Gastrocnemius medialis (tissue), 4 donors: ENCODE results near the gene ABCB4. TPM values are rescaled to one million over a fixed set of nuclear protein-coding genes. Genes with fewer than 3 reads are reported as not detected.

Experiments
- ATAC-seq, 2 donors: fragments of 150-250 bp; one replicate each; pipeline ENCODE4 v1.9.1; 2016
- DNase-seq, 2 donors: peaks; one replicate each; pipeline ENCODE4 v3.0.0-alpha.2; 2019
- H3K27ac ChIP-seq, 4 donors: fragments of 200-600 bp; sonication (generic); 1 replicate in 1 of 4; 2 replicates in 3 of 4; pipeline ENCODE4 v1.5.1; 2016 to 2018; ENCODE audit warnings: mild to moderate bottlenecking in 2 of 4, moderate library complexity in 1 of 4
- H3K27me3 ChIP-seq, 3 donors: fragments of 200-600 bp; sonication (generic) in 2 of 3; 1 replicate in 1 of 3; 2 replicates in 2 of 3; pipeline versions ENCODE4 v1.5.1 to v1.6.0; 2016 to 2019; ENCODE audit warnings: mild to moderate bottlenecking in 1 of 3, moderate library complexity in 1 of 3
- H3K36me3 ChIP-seq, 2 donors: fragments of 200-600 bp; sonication (generic) in 1 of 2; one replicate each; pipeline ENCODE4 v1.5.1; 2017 to 2018
- H3K4me1 ChIP-seq, 2 donors: fragments of 200-600 bp; sonication (generic) in 1 of 2; one replicate each; pipeline ENCODE4 v1.5.1; 2016 to 2017; ENCODE audit warnings: mild to moderate bottlenecking in 2 of 2
- H3K4me3 ChIP-seq, 4 donors: fragments of 200-600 bp; sonication (generic) in 3 of 4; 1 replicate in 1 of 4; 2 replicates in 3 of 4; pipeline ENCODE4 v1.5.1; 2016 to 2019; ENCODE audit warnings: mild to moderate bottlenecking in 2 of 4
- H3K9me3 ChIP-seq, 3 donors: fragments of 200-600 bp; sonication (generic) in 2 of 3; 1 replicate in 1 of 3; 2 replicates in 2 of 3; pipeline ENCODE4 v1.5.1; 2016 to 2019
- POLR2A ChIP-seq, 2 donors: fragments of 450-650 bp; IDR thresholded peaks; one replicate each; pipeline ENCODE4 v1.6.1; 2017; ENCODE audit warnings: antibody characterized with exemption in 2 of 2, mild to moderate bottlenecking in 2 of 2, moderate library complexity in 2 of 2
- in situ Hi-C, 4 donors: fragments of 200-750 bp; cut with MboI; loops; one replicate each; pipeline versions ENCODE4 v1.15.0 to v1.8.0; 2017; ENCODE audit warnings: low sequenced_read_pairs in 4 of 4
- intact Hi-C: fragments of 100-400 bp; cut with DNase I; formaldehyde crosslinking; loops from one replicate; pipeline ENCODE4 v1.15.1; 2023; ENCODE audit warnings: low total_unique reads
- total RNA-seq, 4 donors: library from RNA; depleted of rRNA; stranded (reverse); fragments of >200 nt; gene quantifications; one replicate each; pipeline versions ENCODE4 v1.1.0 to v1.2.3, GENCODE V29; 2016
- TF ChIP-seq, protein P1 (sequence below), 5 experiments: fragments of 450-650 bp in 3 of 5; fragments of 200-600 bp in 2 of 5; sonication (generic) in 2 of 5; IDR thresholded peaks in 4 of 5; conservative IDR thresholded peaks in 1 of 5; 1 replicate in 4 of 5; 2 replicates in 1 of 5; pipeline ENCODE4 v1.5.1; 2016 to 2019; ENCODE audit warnings: antibody characterized with exemption in 5 of 5, mild to moderate bottlenecking in 3 of 5, moderate library complexity in 3 of 5

Gene ABCB4
- total RNA-seq, 4 donors from 2014 or later = 0.61 to 2.3 (median 1.1) TPM

- in situ Hi-C loops (no loop called here), intact Hi-C loops (no loop called here)
- no peak overlapping the region for H3K4me3 ChIP-seq
- H3K36me3 ChIP-seq = no peaks in the 10 kb centered on the region
- no peaks in the 10 kb centered on the region for H3K4me1 ChIP-seq
- no peaks in the 10 kb centered on the region for H3K9me3 ChIP-seq
- H3K27ac ChIP-seq = no peak overlapping the region
- TF ChIP-seq, protein P1, sequence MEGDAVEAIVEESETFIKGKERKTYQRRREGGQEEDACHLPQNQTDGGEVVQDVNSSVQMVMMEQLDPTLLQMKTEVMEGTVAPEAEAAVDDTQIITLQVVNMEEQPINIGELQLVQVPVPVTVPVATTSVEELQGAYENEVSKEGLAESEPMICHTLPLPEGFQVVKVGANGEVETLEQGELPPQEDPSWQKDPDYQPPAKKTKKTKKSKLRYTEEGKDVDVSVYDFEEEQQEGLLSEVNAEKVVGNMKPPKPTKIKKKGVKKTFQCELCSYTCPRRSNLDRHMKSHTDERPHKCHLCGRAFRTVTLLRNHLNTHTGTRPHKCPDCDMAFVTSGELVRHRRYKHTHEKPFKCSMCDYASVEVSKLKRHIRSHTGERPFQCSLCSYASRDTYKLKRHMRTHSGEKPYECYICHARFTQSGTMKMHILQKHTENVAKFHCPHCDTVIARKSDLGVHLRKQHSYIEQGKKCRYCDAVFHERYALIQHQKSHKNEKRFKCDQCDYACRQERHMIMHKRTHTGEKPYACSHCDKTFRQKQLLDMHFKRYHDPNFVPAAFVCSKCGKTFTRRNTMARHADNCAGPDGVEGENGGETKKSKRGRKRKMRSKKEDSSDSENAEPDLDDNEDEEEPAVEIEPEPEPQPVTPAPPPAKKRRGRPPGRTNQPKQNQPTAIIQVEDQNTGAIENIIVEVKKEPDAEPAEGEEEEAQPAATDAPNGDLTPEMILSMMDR (IDR thresholded peaks at IDR 0.05 in 4 of 5, conservative IDR thresholded peaks at IDR 0.05 in 1 of 5) = no peak
- TF ChIP-seq POLR2A (IDR thresholded peaks at IDR 0.05) = no peak
- H3K27me3 ChIP-seq = no peaks in the 10 kb centered on the region
- DNase-seq (no peak), ATAC-seq (no peak)
These were observed 24.0 kb upstream of the ABCB4 start for GRCh38 chr7:87499494-87499893.

GRCh38 chr7:87498893-87499292 lies 23.4 kb upstream of the ABCB4 start:
- no peaks in the 10 kb centered on the region for H3K36me3 ChIP-seq
- no peaks in the 10 kb centered on the region for H3K27me3 ChIP-seq
- H3K4me3 ChIP-seq = no peak overlapping the region
- ATAC-seq (no peak), DNase-seq (no peak)
- no peaks in the 10 kb centered on the region for H3K4me1 ChIP-seq
- in situ Hi-C loops = no loop called here
- TF ChIP-seq, protein P1 (IDR thresholded peaks at IDR 0.05 in 4 of 5, conservative IDR thresholded peaks at IDR 0.05 in 1 of 5) = no peak
- TF ChIP-seq POLR2A (IDR thresholded peaks at IDR 0.05) = no peak
- intact Hi-C loops = no loop called here
- H3K27ac ChIP-seq = no peak overlapping the region
- no peaks in the 10 kb centered on the region for H3K9me3 ChIP-seq

- no peaks in the 10 kb centered on the region for H3K4me1 ChIP-seq
- no peaks in the 10 kb centered on the region for H3K36me3 ChIP-seq
- H3K27ac ChIP-seq = no peak overlapping the region
- no peaks in the 10 kb centered on the region for H3K27me3 ChIP-seq
- no peak overlapping the region for H3K4me3 ChIP-seq
- intact Hi-C loops = no loop called here
- TF ChIP-seq, protein P1 (IDR thresholded peaks at IDR 0.05 in 4 of 5, conservative IDR thresholded peaks at IDR 0.05 in 1 of 5) = no peak
- TF ChIP-seq POLR2A (IDR thresholded peaks at IDR 0.05) = no peak
- DNase-seq (no peak), ATAC-seq (no peak)
- in situ Hi-C loops = no loop called here
- H3K9me3 ChIP-seq = no peaks in the 10 kb centered on the region
These were observed 22.0 kb upstream of the ABCB4 start for GRCh38 chr7:87497482-87497881.

DNA sequence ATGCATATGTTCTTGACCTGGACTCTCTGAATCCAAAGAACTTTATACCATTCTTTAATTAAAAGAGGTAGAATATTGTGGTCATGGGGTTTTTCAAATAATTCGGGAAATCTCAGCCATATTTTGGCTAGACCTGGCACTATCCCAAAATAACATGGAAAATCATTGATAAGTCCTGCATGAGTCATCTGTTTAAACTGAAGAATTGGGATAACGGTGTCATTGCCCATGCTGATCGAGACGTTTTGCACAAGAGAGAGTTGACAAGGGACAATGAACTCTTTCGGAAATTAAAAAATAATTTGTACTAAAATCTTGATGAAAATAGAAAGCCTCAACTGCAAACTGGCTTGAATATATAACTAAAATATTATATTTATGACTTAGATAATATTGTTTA lies 19.9 kb upstream of the ABCB4 start:
- in situ Hi-C loops (no loop called here), intact Hi-C loops (no loop called here)
- no peaks in the 10 kb centered on the region for H3K36me3 ChIP-seq
- no peak overlapping the region for H3K4me3 ChIP-seq
- DNase-seq (no peak), ATAC-seq (no peak)
- H3K4me1 ChIP-seq = no peaks in the 10 kb centered on the region
- TF ChIP-seq, protein P1 (IDR thresholded peaks at IDR 0.05 in 4 of 5, conservative IDR thresholded peaks at IDR 0.05 in 1 of 5) = no peak
- TF ChIP-seq POLR2A (IDR thresholded peaks at IDR 0.05) = no peak
- H3K27me3 ChIP-seq = no peaks in the 10 kb centered on the region
- no peaks in the 10 kb centered on the region for H3K9me3 ChIP-seq
- H3K27ac ChIP-seq = no peak overlapping the region

DNA sequence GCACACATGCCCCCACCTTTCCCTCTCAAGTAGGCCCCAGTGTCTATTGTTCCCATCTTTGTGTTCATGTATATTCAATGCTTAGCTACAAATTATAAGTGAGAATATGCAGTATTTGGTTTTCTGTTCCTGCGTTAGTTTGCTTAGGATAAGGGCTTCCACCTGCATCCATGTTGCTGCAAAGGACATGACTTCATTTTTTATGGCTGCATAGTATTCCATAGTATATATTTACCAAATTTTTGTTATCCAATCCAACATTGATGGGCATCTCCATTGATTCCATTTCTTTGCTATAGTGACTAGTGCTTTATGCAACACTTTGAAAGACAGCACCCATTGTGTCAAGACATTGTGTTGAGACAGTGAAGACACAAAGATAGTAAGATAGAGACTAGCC lies 19.0 kb upstream of the ABCB4 start:
- Histone ChIP-seq H3K4me1 (no peaks in the 10 kb centered on the region), H3K36me3 (no peaks in the 10 kb centered on the region), H3K9me3 (no peaks in the 10 kb centered on the region), H3K27ac (no peak overlapping the region), H3K27me3 (no peaks in the 10 kb centered on the region), H3K4me3 (no peak overlapping the region)
- DNase-seq (no peak), ATAC-seq (no peak)
- in situ Hi-C loops = no loop called here
- no peak for TF ChIP-seq POLR2A (IDR thresholded peaks at IDR 0.05)
- TF ChIP-seq, protein P1 (IDR thresholded peaks at IDR 0.05 in 4 of 5, conservative IDR thresholded peaks at IDR 0.05 in 1 of 5) = no peak
- intact Hi-C loops = no loop called here
